Panc1 (cell line): ENCODE results near the gene GTSF1L. TPM values are rescaled to one million over a fixed set of nuclear protein-coding genes. Genes with fewer than 3 reads are reported as not detected.

Source experiments
- ATAC-seq: fragments of 200-7000 bp; cut with Tn5 transposase; 2 replicates; pipeline ENCODE4 v1.9.1; 2020; ENCODE audit warnings: mild to moderate bottlenecking, moderate library complexity
- BruUV-seq: library from RNA; stranded (reverse); fragments of 400-500 nt; replicated peaks from 2 replicates; lab custom pipeline; 2021; lab: Mats Ljungman, UMichigan
- CTCF ChIA-PET: fragments of 300-600 bp; sonication (Branson Sonifier 250); formaldehyde crosslinking; loops from one replicate; lab custom pipeline; 2022; ENCODE audit warnings: antibody characterized with exemption; lab: Charles Lee
- POLR2A ChIA-PET: fragments of 300-600 bp; sonication (Branson Sonifier 250); formaldehyde crosslinking; loops from one replicate; lab custom pipeline; 2022; ENCODE audit warnings: antibody characterized with exemption; lab: Charles Lee
- DNase-seq: peaks from one replicate; pipeline ENCODE4 v3.0.0-alpha.2; 2010; ENCODE audit warnings: low read depth, low spot score
- H3K27ac ChIP-seq: 2 replicates; pipeline ENCODE4 v1.5.1; 2011; ENCODE audit warnings: mild to moderate bottlenecking, low read length, inconsistent platforms
- H3K27me3 ChIP-seq: fragments of 200-500 bp; sonication (Bioruptor generic); 2 replicates; pipeline ENCODE4 v1.6.0; 2014; ENCODE audit warnings: low read length, inconsistent platforms; ENCODE audit not compliant: control insufficient read depth, insufficient read depth
- H3K36me3 ChIP-seq: fragments of 200-500 bp; sonication (Bioruptor generic); 2 replicates; pipeline ENCODE4 v1.5.1; 2014; ENCODE audit warnings: inconsistent platforms, mild to moderate bottlenecking, low read length, moderate library complexity; ENCODE audit not compliant: control insufficient read depth, insufficient read depth
- H3K4me1 ChIP-seq: 2 replicates; pipeline ENCODE4 v1.5.1; 2011; ENCODE audit warnings: inconsistent platforms, mild to moderate bottlenecking, low read length, moderate library complexity; ENCODE audit not compliant: control insufficient read depth, insufficient read depth
- H3K4me3 ChIP-seq, 2 experiments: 2 replicates each; pipeline ENCODE4 v1.5.1; 2011 to 2012; ENCODE audit warnings: low read depth in 2 of 2, low read length in 2 of 2, mild to moderate bottlenecking in 2 of 2, inconsistent platforms in 1 of 2, moderate library complexity in 1 of 2
- H3K9me3 ChIP-seq: fragments of 200-500 bp; sonication (Bioruptor generic); 2 replicates; pipeline ENCODE4 v1.5.1; 2014; ENCODE audit warnings: low read depth, mild to moderate bottlenecking, inconsistent platforms, low read length, moderate library complexity; ENCODE audit not compliant: control insufficient read depth, insufficient read depth
- POLR2AphosphoS5 ChIP-seq: IDR thresholded peaks from 2 replicates; pipeline ENCODE4 v1.6.1; 2012; ENCODE audit warnings: mild to moderate bottlenecking, low read depth, low read length, moderate library complexity
- SIN3A ChIP-seq: IDR thresholded peaks from 2 replicates; pipeline ENCODE4 v1.6.1; 2012; ENCODE audit warnings: low read depth, mild to moderate bottlenecking, low read length, moderate library complexity, borderline replicate concordance; ENCODE audit not compliant: insufficient read depth
- TCF7L2 ChIP-seq: IDR thresholded peaks from 2 replicates; pipeline ENCODE4 v1.6.1; 2011; ENCODE audit warnings: mild to moderate bottlenecking, low read depth, low read length, inconsistent platforms
- in situ Hi-C: cut with HindIII; loops from 2 replicates; pipeline ENCODE4 v1.10.0; 2016; ENCODE audit warnings: low sequenced_read_pairs, low pct_unique_long_range_greater_than_20kb
- intact Hi-C: fragments of 100-400 bp; cut with micrococcal nuclease; formaldehyde crosslinking; loops from one replicate; pipeline ENCODE4 v1.10.0; 2022; ENCODE audit not compliant: unreplicated experiment
- total RNA-seq: library from RNA; stranded (reverse); gene quantifications from one replicate; pipeline ENCODE4 v1.2.1, GENCODE V29; 2021; ENCODE audit not compliant: unreplicated experiment
- TF ChIP-seq, protein P1 (sequence below): fragments of 450-650 bp; IDR thresholded peaks from 2 replicates; pipeline ENCODE4 v1.5.1; 2017; ENCODE audit warnings: mild to moderate bottlenecking
- TF ChIP-seq, protein P2 (sequence below), 2 experiments: IDR thresholded peaks; 2 replicates each; pipeline ENCODE4 v1.6.1; 2011 to 2012; ENCODE audit warnings: low read depth in 2 of 2, control low read depth in 1 of 2, low read length in 1 of 2, mild to moderate bottlenecking in 1 of 2, moderate library complexity in 1 of 2; ENCODE audit not compliant: insufficient read depth in 1 of 2

The GTSF1L gene
- total RNA-seq, 1 experiment from 2014 or later: not detected

DNA sequence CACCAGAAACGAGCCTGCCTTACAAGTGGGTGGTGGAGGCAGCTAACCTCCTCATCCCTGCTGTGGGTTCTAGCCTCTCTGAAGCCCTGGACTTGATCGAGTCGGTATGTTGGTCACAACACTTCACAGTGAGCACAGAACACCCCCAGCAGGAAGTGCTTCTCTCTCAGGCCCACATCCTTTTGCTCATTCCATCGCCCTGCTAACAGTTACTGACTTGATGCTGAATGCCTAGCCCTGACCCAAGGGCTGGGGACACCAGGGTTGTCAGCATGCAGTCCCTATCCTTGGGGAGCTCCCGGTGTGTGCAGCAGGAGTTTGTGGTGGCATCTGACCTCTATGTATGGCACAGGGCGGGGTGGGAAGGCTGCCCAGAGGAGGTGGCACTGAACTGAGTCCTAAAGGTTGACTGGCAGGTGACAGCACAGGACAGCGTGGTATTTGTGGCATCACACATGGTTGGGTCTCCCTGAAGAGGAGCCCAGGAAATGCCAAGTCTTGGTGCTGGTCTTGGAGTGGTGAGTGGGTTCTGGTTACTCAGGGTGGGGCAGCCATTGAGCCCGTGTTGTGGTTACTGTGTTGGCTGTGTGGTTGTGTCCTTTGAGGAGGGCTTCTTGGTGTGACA, 26.7 kb downstream of the GTSF1L start:
- Histone ChIP-seq H3K27ac (no peak overlapping the region), H3K4me1 (no peaks in the 10 kb centered on the region), H3K9me3 (no peaks in the 10 kb centered on the region), H3K36me3 (peaks cover 2% of the 10 kb centered on the region; the same call in 1 of the 2 replicates), H3K4me3 (no peak overlapping the region), H3K27me3 (no peaks in the 10 kb centered on the region)
- no TSS peak for BruUV-seq
- TF ChIP-seq, protein P1, sequence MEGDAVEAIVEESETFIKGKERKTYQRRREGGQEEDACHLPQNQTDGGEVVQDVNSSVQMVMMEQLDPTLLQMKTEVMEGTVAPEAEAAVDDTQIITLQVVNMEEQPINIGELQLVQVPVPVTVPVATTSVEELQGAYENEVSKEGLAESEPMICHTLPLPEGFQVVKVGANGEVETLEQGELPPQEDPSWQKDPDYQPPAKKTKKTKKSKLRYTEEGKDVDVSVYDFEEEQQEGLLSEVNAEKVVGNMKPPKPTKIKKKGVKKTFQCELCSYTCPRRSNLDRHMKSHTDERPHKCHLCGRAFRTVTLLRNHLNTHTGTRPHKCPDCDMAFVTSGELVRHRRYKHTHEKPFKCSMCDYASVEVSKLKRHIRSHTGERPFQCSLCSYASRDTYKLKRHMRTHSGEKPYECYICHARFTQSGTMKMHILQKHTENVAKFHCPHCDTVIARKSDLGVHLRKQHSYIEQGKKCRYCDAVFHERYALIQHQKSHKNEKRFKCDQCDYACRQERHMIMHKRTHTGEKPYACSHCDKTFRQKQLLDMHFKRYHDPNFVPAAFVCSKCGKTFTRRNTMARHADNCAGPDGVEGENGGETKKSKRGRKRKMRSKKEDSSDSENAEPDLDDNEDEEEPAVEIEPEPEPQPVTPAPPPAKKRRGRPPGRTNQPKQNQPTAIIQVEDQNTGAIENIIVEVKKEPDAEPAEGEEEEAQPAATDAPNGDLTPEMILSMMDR: no peak
- intact Hi-C loops: loop anchor here (10.0 kb wide), 1 partner anchor 155 kb away; no protein-coding TSS in a partner anchor
- DNase-seq: no peak
- ChIA-PET CTCF (no interaction called here), POLR2A (no interaction called here)
- no peak for ATAC-seq
- in situ Hi-C loops: no loop called here

DNA sequence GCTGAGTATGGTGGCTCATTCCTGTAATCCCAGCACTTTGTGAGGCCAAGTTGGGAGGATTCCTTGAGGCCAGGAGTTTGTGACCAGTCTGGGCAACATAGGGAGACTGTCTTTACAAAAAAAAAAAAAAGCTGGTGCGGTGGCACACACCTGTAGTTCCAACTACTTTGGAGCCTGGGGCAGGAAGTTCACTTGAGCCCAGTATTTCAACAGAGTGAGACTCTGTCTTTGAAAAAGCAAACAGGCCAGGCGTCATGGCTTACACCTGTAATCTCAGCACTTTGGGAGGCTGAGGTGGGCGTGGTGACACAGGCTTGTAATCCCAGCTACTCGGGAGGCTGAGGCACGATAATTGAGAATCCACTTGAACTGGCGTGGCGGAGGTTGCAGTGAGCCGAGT, 31.2 kb downstream of the GTSF1L start:
- in situ Hi-C loops (no loop called here), intact Hi-C loops (loop anchor here (10.0 kb wide), 1 partner anchor 151 kb away; no protein-coding TSS in a partner anchor)
- TF ChIP-seq SIN3A (no peak), POLR2AphosphoS5 (no peak), TCF7L2 (no peak)
- TF ChIP-seq, protein P2, sequence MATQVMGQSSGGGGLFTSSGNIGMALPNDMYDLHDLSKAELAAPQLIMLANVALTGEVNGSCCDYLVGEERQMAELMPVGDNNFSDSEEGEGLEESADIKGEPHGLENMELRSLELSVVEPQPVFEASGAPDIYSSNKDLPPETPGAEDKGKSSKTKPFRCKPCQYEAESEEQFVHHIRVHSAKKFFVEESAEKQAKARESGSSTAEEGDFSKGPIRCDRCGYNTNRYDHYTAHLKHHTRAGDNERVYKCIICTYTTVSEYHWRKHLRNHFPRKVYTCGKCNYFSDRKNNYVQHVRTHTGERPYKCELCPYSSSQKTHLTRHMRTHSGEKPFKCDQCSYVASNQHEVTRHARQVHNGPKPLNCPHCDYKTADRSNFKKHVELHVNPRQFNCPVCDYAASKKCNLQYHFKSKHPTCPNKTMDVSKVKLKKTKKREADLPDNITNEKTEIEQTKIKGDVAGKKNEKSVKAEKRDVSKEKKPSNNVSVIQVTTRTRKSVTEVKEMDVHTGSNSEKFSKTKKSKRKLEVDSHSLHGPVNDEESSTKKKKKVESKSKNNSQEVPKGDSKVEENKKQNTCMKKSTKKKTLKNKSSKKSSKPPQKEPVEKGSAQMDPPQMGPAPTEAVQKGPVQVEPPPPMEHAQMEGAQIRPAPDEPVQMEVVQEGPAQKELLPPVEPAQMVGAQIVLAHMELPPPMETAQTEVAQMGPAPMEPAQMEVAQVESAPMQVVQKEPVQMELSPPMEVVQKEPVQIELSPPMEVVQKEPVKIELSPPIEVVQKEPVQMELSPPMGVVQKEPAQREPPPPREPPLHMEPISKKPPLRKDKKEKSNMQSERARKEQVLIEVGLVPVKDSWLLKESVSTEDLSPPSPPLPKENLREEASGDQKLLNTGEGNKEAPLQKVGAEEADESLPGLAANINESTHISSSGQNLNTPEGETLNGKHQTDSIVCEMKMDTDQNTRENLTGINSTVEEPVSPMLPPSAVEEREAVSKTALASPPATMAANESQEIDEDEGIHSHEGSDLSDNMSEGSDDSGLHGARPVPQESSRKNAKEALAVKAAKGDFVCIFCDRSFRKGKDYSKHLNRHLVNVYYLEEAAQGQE (IDR thresholded peaks at IDR 0.05; ENCODE audit: insufficient read depth in 1 of 2, low read depth in 2 of 2, low read length in 1 of 2): no peak
- TF ChIP-seq, protein P1: no peak
- DNase-seq (no peak), ATAC-seq (no peak)
- no peaks in the 10 kb centered on the region for H3K4me1 ChIP-seq
- no peaks in the 10 kb centered on the region for H3K9me3 ChIP-seq
- peaks cover 2% of the 10 kb centered on the region; the same call in 1 of the 2 replicates for H3K36me3 ChIP-seq
- ChIA-PET POLR2A (no interaction called here), CTCF (interaction anchor here (1.2 kb wide), 1 partner anchor 246 kb away, joined by 7 read pairs; no protein-coding TSS in a partner anchor)
- BruUV-seq: no TSS peak
- no peak overlapping the region for H3K4me3 ChIP-seq
- H3K27ac ChIP-seq: no peak overlapping the region
- H3K27me3 ChIP-seq: no peaks in the 10 kb centered on the region
